PC-3 (cell line): Measurements from ENCODE around the gene RNF157.

Experiments used
- EZH2phosphoT487 ChIP-seq: fragments of 300-600 bp; sonication (generic); IDR thresholded peaks from 2 replicates; pipeline ENCODE4 v1.6.1; 2018; ENCODE audit warnings: mild to moderate bottlenecking, antibody characterized with exemption, low read length, borderline replicate concordance
- TF ChIP-seq, protein P1 (sequence below): fragments of 300-600 bp; sonication (generic); conservative IDR thresholded peaks from 2 replicates; pipeline ENCODE4 v1.5.1; 2017; ENCODE audit warnings: antibody characterized with exemption, low read depth, mild to moderate bottlenecking, low read length

DNA sequence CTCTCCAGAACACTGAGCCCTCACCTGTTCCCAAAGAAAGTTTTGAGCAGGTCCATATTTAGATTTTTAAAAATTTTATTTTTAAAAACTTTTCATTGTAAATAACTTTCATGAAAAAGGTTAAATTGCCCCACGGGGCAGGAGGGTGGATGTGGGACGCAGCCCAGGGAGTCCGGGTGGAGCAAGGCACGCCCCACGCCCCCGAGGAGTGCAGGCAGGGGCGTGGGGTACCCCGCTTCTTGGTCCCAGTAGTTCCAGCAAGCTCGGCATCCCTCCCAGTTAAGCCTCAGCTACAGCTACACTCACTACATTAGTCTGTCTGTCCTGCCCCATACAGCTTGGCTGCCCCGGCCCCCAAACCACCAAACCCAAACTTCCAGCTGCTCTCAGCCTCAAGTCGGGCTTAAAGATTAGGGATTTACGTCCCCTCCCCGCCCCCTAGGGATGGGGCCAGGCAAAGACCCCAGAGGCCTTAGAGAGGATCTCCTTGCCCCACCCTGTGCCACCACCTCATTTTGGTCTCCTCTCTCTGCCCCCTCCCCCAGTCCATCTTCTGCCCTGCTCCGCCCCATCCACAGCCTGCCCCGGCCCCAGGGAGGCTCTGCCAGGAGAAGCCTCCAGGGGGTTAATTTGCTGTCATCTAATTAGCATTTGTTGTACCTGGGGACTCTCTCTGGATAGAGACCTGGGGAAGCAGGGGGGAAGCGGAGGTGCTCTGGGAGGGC is 103.9 kb downstream of the RNF157 start:
- TF ChIP-seq, protein P1, sequence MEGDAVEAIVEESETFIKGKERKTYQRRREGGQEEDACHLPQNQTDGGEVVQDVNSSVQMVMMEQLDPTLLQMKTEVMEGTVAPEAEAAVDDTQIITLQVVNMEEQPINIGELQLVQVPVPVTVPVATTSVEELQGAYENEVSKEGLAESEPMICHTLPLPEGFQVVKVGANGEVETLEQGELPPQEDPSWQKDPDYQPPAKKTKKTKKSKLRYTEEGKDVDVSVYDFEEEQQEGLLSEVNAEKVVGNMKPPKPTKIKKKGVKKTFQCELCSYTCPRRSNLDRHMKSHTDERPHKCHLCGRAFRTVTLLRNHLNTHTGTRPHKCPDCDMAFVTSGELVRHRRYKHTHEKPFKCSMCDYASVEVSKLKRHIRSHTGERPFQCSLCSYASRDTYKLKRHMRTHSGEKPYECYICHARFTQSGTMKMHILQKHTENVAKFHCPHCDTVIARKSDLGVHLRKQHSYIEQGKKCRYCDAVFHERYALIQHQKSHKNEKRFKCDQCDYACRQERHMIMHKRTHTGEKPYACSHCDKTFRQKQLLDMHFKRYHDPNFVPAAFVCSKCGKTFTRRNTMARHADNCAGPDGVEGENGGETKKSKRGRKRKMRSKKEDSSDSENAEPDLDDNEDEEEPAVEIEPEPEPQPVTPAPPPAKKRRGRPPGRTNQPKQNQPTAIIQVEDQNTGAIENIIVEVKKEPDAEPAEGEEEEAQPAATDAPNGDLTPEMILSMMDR, result no peak
- no peak for TF ChIP-seq EZH2phosphoT487
